ENCODE data around the gene WDR27. TPM values are rescaled to one million over a fixed set of nuclear protein-coding genes. Genes with fewer than 3 reads are reported as not detected.

The WDR27 gene
- total RNA-seq, 2 experiments from 2014 or later = 77.2 to 108 TPM

GRCh38 chr6:169720207-169720855 is 18.5 kb upstream of the WDR27 start:
- no peak overlapping the region for H3K27ac ChIP-seq (ENCODE audit: low read depth, low read length, poor library complexity, severe bottlenecking)

GRCh38 chr6:169719117-169719516 is 17.3 kb upstream of the WDR27 start:
- intact Hi-C loops (cut with micrococcal nuclease; ENCODE audit: unreplicated experiment) = no loop called here
- no peaks in the 10 kb centered on the region for H3K9me2 ChIP-seq (ENCODE audit: insufficient read depth, low read length)
- peaks cover 22% of the 10 kb centered on the region for H4K20me1 ChIP-seq (ENCODE audit: insufficient read depth, low read length)
- no peak overlapping the region for H3K4me2 ChIP-seq (ENCODE audit: low read length)
- peaks cover 60% of the 10 kb centered on the region for H3K36me3 ChIP-seq (ENCODE audit: insufficient read depth, low read length)
- CTCF ChIA-PET (ENCODE audit: unreplicated experiment) = no interaction called here
- H3K27ac ChIP-seq (ENCODE audit: low read depth, low read length, poor library complexity, severe bottlenecking) = no peak overlapping the region
- H2AFZ ChIP-seq (ENCODE audit: low read length) = no peak overlapping the region
- DNase-seq (ENCODE audit: low spot score) = no peak
- peaks cover 15% of the 10 kb centered on the region for H3K4me1 ChIP-seq (ENCODE audit: insufficient read depth, low read length, poor library complexity, severe bottlenecking)
- BruUV-seq (replicated peaks) = no TSS peak
- H3K4me3 ChIP-seq (ENCODE audit: low read depth, low read length, poor library complexity, severe bottlenecking) = no peak overlapping the region
- POLR2A ChIA-PET = interaction anchor here (1.4 to 4.0 kb wide), 3 partner anchors 10 to 54 kb away, joined by 3 to 28 read pairs (median 23); no protein-coding TSS in a partner anchor
- no peaks in the 10 kb centered on the region for H3K9me3 ChIP-seq (ENCODE audit: low read length)
- H3K79me2 ChIP-seq (ENCODE audit: insufficient read depth, low read depth, low read length) = peaks cover 66% of the 10 kb centered on the region
- TF ChIP-seq EZH2phosphoT487 (IDR thresholded peaks at IDR 0.05; ENCODE audit: borderline replicate concordance, low read depth, low read length) (no peak), CTCF (conservative IDR thresholded peaks at IDR 0.05; ENCODE audit: low read length) (no peak)

More at GRCh38 chr6:169720207-169720855, 18.5 kb upstream of the WDR27 start:
- peaks cover 66% of the 10 kb centered on the region for H3K79me2 ChIP-seq (ENCODE audit: insufficient read depth, low read depth, low read length)
- H4K20me1 ChIP-seq (ENCODE audit: insufficient read depth, low read length) = peaks cover 22% of the 10 kb centered on the region
- H3K4me2 ChIP-seq (ENCODE audit: low read length) = no peak overlapping the region
- no peaks in the 10 kb centered on the region for H3K9me2 ChIP-seq (ENCODE audit: insufficient read depth, low read length)
- intact Hi-C loops (cut with micrococcal nuclease; ENCODE audit: unreplicated experiment) = no loop called here
- DNase-seq (ENCODE audit: low spot score) = no peak
- H3K36me3 ChIP-seq (ENCODE audit: insufficient read depth, low read length) = peaks cover 48% of the 10 kb centered on the region
- POLR2A ChIA-PET = interaction anchor here (3.5 to 4.0 kb wide), 2 partner anchors 11 to 15 kb away, joined by 23 to 28 read pairs; no protein-coding TSS in a partner anchor
- no TSS peak for BruUV-seq (replicated peaks)
- TF ChIP-seq EZH2phosphoT487 (IDR thresholded peaks at IDR 0.05; ENCODE audit: borderline replicate concordance, low read depth, low read length) (no peak), CTCF (conservative IDR thresholded peaks at IDR 0.05; ENCODE audit: low read length) (peak; percentile 51)
- H3K9me3 ChIP-seq (ENCODE audit: low read length) = no peaks in the 10 kb centered on the region
- no peak overlapping the region for H3K4me3 ChIP-seq (ENCODE audit: low read depth, low read length, poor library complexity, severe bottlenecking)
- H2AFZ ChIP-seq (ENCODE audit: low read length) = no peak overlapping the region
- CTCF ChIA-PET (ENCODE audit: unreplicated experiment) = no interaction called here
- peaks cover 20% of the 10 kb centered on the region for H3K4me1 ChIP-seq (ENCODE audit: insufficient read depth, low read length, poor library complexity, severe bottlenecking)

GRCh38 chr6:169714595-169714994 is 12.8 kb upstream of the WDR27 start:
- H3K4me1 ChIP-seq (ENCODE audit: insufficient read depth, low read length, poor library complexity, severe bottlenecking) = peaks cover 6% of the 10 kb centered on the region

More at GRCh38 chr6:169714595-169714994, 12.8 kb upstream of the WDR27 start:
- Histone ChIP-seq H3K79me2 (ENCODE audit: insufficient read depth, low read depth, low read length) (peaks cover 29% of the 10 kb centered on the region), H3K9me3 (ENCODE audit: low read length) (no peaks in the 10 kb centered on the region), H2AFZ (ENCODE audit: low read length) (no peak overlapping the region), H3K4me2 (ENCODE audit: low read length) (no peak overlapping the region), H3K36me3 (ENCODE audit: insufficient read depth, low read length) (peaks cover 92% of the 10 kb centered on the region), H3K27ac (ENCODE audit: low read depth, low read length, poor library complexity, severe bottlenecking) (no peak overlapping the region), H4K20me1 (ENCODE audit: insufficient read depth, low read length) (peaks cover 8% of the 10 kb centered on the region; the same call in 1 of the 2 replicates), H3K4me3 (ENCODE audit: low read depth, low read length, poor library complexity, severe bottlenecking) (no peak overlapping the region), H3K9me2 (ENCODE audit: insufficient read depth, low read length) (no peaks in the 10 kb centered on the region)
- ChIA-PET POLR2A (interaction anchor here (0.8 to 1.7 kb wide), 3 partner anchors 10 to 601 kb away, joined by 3 to 6 read pairs (median 5); no protein-coding TSS in a partner anchor), CTCF (ENCODE audit: unreplicated experiment) (no interaction called here)
- TF ChIP-seq CTCF (conservative IDR thresholded peaks at IDR 0.05; ENCODE audit: low read length) = no peak
- TF ChIP-seq EZH2phosphoT487 (IDR thresholded peaks at IDR 0.05; ENCODE audit: borderline replicate concordance, low read depth, low read length) = no peak
- no peak for DNase-seq (ENCODE audit: low spot score)
- no TSS peak for BruUV-seq (replicated peaks)
- intact Hi-C loops (cut with micrococcal nuclease; ENCODE audit: unreplicated experiment) = no loop called here
